ENCODE results near the gene KLHL29.
A peak's percentile ranks its signal among the peaks of the same experiment; 100 is the strongest.

The KLHL29 gene

GRCh38 chr2:23695890-23696751 lies 311.1 kb downstream of the KLHL29 start:
- DNase-seq (ENCODE audit: low read depth), result no peak

GRCh38 chr2:23696752-23697045 lies 311.7 kb downstream of the KLHL29 start:
- DNase-seq (ENCODE audit: low read depth), result no peak

- DNase-seq (ENCODE audit: low read depth), result peak; percentile 23
Observed at GRCh38 chr2:23697256-23698075, 312.5 kb downstream of the KLHL29 start.

- DNase-seq (ENCODE audit: low read depth), result no peak
Observed at GRCh38 chr2:23698116-23698693, 313.2 kb downstream of the KLHL29 start.

GRCh38 chr2:23698721-23699579 lies 314.0 kb downstream of the KLHL29 start:
- DNase-seq (ENCODE audit: low read depth), result no peak

- DNase-seq (ENCODE audit: low read depth), result no peak
Observed at GRCh38 chr2:23699580-23699925, 314.6 kb downstream of the KLHL29 start.

- no peak for DNase-seq (ENCODE audit: low read depth)
Observed at GRCh38 chr2:23700627-23701026, 315.6 kb downstream of the KLHL29 start.

- no peak for DNase-seq (ENCODE audit: low read depth)
Observed at GRCh38 chr2:23703037-23703582, 318.1 kb downstream of the KLHL29 start.

GRCh38 chr2:23703583-23704385 lies 318.8 kb downstream of the KLHL29 start:
- DNase-seq (ENCODE audit: low read depth), result no peak

GRCh38 chr2:23705771-23706612 lies 321.0 kb downstream of the KLHL29 start:
- no peak for DNase-seq (ENCODE audit: low read depth)

GRCh38 chr2:23706613-23707078 lies 321.7 kb downstream of the KLHL29 start:
- DNase-seq (ENCODE audit: low read depth), result no peak

GRCh38 chr2:23707096-23707495 lies 322.1 kb downstream of the KLHL29 start:
- no peak for DNase-seq (ENCODE audit: low read depth)

- DNase-seq (ENCODE audit: low read depth), result no peak
Observed at GRCh38 chr2:23708771-23709170, 323.8 kb downstream of the KLHL29 start.

GRCh38 chr2:23709311-23709710 lies 324.3 kb downstream of the KLHL29 start:
- no peak for DNase-seq (ENCODE audit: low read depth)

- peak; percentile 50 for DNase-seq (ENCODE audit: low read depth)
Observed at GRCh38 chr2:23711979-23712755, 327.2 kb downstream of the KLHL29 start.

GRCh38 chr2:23712756-23713151 lies 327.8 kb downstream of the KLHL29 start:
- DNase-seq (ENCODE audit: low read depth), result no peak

GRCh38 chr2:23713351-23713750 lies 328.4 kb downstream of the KLHL29 start:
- DNase-seq (ENCODE audit: low read depth), result no peak

- DNase-seq (ENCODE audit: low read depth), result no peak
Observed at GRCh38 chr2:23718931-23719700, 334.1 kb downstream of the KLHL29 start.

All from EH (cell line).